GM21528 (cell line): ENCODE results near the gene PRICKLE2.

Experiments used
- ATAC-seq: cut with Tn5 transposase; IDR thresholded peaks from one replicate; pipeline ENCODE4 v1.9.1; 2021; ENCODE audit warnings: mild to moderate bottlenecking, moderate library complexity; ENCODE audit not compliant: unreplicated experiment, low FRiP score

The PRICKLE2 gene, protein sequence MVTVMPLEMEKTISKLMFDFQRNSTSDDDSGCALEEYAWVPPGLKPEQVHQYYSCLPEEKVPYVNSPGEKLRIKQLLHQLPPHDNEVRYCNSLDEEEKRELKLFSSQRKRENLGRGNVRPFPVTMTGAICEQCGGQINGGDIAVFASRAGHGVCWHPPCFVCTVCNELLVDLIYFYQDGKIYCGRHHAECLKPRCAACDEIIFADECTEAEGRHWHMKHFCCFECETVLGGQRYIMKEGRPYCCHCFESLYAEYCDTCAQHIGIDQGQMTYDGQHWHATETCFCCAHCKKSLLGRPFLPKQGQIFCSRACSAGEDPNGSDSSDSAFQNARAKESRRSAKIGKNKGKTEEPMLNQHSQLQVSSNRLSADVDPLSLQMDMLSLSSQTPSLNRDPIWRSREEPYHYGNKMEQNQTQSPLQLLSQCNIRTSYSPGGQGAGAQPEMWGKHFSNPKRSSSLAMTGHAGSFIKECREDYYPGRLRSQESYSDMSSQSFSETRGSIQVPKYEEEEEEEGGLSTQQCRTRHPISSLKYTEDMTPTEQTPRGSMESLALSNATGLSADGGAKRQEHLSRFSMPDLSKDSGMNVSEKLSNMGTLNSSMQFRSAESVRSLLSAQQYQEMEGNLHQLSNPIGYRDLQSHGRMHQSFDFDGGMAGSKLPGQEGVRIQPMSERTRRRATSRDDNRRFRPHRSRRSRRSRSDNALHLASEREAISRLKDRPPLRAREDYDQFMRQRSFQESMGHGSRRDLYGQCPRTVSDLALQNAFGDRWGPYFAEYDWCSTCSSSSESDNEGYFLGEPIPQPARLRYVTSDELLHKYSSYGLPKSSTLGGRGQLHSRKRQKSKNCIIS

DNA sequence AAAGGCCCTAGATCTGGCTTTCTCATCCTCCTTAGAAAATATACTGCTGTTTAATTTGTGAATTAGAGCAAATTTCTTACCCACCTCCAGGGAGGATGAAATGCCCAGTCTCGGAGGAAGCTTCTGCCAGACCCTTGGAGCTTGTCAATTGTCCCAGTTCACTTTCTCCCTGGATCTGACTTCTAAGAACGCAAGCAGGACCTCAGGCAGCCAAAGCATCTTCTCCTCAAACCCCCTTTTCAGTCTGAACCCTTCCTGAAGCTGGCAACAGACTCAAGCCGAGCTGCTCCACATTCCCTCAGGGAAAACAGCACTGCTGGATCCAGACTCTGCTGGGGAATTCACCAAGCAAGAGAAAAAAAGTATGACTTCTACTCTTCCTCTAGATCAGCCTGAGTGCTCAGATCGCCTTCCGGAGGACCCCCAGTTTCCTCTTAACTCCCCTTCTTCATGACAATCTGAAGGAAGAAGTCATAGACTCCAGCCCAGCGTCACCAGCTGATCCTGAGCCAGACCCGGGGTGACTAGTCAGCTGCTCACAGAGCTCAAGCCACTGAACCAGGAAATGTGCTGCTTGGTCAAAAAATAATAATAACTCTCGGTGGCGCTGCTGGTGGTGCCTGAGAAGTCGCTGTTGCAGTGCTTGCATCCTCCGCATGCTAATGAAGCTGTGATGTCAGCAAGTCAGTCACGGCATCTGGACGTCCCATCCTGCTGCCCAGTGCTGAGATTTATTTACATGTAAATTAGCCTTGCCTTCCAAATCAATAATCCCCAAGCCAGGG lies at the start of gene PRICKLE2:
PRICKLE2 (minus strand) TSS at position 641 of the 785 bp plus-strand sequence. CDS start 26,539 bp downstream, outside the sequence.
- peak; percentile 90 for ATAC-seq

DNA sequence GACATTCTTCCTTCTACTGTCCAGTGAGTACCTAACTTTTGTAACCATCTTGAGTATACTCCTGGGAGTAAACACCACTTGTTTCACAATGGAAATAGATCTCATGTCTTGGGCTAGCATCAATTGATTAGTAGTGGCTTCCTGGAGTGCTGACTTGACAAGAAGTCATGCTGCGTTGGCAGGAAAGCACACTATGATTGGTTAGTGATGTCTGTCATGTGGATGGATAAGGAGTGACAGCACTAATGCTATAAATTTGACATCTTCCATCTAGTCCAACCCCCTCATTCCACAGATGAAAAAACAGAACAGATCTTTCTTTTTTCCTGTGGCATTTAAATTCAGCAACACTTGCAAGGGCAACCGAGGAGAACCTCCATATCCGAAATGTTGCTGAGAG lies 47.6 kb upstream of the PRICKLE2 start:
- no peak for ATAC-seq

DNA sequence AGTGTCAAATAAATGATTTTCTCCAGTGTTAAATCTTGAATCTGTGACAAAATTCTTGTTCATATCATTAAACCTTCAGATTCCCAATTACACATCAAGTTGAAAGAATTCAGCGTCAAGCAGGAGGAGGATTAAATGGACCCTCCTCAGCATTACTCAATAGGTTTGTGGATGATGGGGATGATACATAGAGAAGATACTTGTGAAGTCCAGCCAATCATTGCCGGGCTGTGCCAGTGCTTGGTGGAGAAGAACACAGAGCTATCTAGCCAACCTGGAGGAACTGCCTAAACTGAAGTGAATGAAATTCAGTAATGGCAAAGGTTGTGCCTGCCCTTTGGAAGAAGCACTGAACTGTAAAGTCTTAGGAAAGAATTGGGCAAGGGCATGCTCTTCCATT lies 47.0 kb upstream of the PRICKLE2 start:
- no peak for ATAC-seq

- ATAC-seq, result no peak
These were observed 46.4 kb upstream of the PRICKLE2 start for GRCh38 chr3:64271631-64272030.

- no peak for ATAC-seq
These were observed 45.6 kb upstream of the PRICKLE2 start for GRCh38 chr3:64270866-64271260.

DNA sequence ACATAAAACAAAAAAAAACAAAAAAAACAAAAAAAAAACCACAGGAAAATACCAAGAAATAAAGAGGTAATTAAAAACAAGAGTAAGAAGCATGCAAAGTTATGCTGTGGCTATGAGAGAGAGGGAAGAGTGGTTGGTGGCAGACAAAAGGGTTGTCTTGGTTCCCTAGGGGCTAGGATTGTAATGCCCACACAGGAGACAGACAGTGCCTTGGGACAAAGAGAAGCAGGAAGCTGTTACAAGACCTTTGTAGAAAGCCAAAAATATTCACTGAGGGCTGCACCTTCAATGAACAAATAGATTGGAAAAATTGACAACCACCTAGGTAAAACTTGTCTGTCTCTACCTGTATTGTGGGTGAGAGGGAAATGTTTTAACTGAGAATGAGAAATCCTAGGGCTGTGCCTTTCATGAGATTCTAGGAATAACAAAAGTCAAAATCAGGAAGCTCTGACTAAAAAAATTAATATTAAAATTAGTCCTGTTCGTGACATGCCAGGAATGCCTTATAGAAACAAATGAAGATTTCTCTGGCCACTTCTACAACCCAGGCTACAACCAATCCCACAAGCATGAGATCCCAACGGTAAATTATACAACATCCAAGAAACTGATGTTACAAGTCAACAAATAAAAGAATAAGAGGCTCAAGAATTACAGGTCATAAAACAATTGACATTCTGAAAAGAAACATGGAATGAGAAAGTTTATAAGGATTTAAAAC lies 45.0 kb upstream of the PRICKLE2 start:
- no peak for ATAC-seq

DNA sequence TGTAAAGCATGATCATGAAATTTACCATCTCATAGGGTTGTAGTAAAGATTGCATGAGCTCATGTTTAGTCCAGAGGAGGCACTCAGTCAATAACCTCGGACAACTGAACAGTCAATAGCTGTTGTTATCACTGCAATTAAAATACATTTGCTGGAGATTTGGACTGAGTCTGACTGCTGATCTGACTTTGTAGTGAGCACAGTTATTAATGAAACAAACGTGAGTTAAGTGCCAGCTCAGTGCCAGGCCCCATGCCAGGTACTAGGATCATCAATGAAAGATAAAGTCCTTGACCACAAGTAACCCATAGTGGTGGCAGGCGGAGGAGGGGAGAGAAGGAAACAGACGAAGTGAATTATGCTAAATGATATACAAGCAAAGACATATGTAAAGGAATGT lies 43.7 kb upstream of the PRICKLE2 start:
- no peak for ATAC-seq

GRCh38 chr3:64267721-64268604 lies 42.7 kb upstream of the PRICKLE2 start:
- ATAC-seq, result no peak

DNA sequence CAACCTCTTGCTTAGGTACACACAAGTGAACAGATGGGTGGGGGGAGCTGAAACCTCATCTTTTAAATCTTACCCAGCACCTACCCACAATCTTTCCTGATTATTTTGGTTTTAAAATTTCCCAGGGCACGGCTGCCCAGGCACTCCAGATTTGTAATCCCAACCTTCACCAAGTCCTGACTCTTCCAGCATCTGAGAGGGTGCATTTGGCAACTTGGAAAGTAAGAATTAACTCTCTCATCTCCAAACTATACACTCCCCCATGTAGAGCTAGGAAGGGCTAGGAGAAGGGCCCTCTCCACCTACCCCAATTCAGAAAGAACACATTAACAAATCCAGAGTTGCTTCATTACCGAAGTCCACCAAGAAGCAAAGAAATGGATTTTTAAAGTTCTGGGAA lies 41.7 kb upstream of the PRICKLE2 start:
- ATAC-seq, result no peak

GRCh38 chr3:64266065-64266931 lies 41.0 kb upstream of the PRICKLE2 start:
- no peak for ATAC-seq

DNA sequence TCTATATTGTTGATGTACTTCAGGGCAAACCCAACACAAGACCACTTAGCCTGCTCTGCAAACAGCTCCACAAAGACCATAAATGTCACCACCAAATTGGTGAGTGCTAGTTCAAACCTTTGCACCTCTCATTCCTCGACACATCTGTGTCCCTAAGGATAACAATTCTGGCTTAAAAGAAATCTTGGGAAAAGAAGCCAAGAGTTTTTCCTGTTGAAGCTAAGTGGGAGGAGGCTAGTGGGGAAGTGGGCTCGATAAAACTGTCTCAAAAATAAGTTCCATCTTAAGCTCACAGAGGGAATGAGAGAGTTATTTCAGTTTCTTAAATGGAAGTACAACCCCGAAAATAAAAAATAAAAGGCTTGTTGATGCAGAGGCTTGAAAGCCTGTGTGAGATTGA lies 40.4 kb upstream of the PRICKLE2 start:
- no peak for ATAC-seq

DNA sequence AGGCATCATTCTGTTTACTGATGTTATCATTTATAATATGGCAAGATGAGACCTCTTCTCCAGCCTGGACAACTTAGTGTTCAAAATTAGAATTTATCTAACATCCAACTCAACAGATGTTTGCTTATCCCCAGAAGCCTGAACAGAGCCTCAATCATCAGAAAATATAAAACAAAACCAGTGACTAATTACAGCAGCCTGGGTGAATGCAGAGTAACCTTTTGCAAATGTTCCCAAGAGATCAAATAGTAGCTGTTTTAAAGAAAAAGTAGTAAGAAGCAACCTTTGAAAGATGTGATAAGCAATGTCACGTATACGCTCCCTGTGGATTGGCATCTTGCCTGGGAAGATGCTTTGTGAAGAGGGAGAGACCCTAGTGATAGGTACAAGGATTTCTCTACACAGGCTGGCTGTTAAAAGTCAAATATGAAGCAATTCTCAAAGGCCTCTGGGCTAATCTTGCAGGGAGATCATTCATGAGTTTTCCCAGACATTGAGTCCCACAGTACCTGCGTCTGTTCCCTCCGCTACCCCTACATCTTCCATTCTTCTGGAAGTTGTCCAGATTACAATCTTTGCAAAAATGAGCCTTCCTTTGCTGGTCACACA lies 39.3 kb upstream of the PRICKLE2 start:
- no peak for ATAC-seq

- ATAC-seq, result no peak
These were observed 37.4 kb upstream of the PRICKLE2 start for GRCh38 chr3:64262574-64263114.

DNA sequence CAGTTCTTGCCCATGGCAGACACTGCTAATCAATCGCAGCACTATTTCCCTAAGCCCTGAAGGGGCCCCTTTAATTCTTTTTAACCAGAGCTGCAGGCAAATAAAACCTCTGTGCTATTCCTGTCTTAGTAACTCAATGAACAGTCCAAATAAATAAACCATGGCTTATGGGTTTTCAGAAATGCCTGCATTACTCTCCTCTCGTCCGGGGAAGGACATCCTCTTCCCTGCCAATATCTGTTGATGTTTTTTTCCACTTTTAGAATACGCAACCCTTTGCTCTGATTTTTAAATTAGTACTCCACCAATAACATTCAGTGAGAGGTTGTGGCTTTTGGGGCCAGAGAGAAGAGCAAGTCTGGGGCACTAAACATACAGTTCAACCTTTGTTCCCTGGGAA lies 35.2 kb upstream of the PRICKLE2 start:
- no peak for ATAC-seq

DNA sequence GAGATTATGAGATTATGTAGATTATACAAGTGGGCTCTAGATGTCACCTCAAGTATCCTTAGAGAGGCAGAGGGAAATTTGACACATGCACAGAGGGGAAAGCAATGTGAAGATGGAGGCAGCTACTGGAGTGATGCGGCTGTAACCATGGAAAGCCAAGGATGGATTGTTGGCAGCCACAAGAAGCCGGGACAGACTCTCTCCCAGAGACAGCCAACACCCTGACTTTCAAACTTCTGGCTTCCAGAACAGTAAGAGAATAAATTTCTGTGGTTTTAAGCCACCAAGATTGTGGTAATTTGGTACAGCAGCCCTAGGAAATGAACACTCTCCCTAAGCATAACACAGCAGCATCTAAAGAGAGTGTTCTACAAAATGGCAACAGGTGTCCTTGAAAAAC lies 34.4 kb upstream of the PRICKLE2 start:
- ATAC-seq, result no peak

DNA sequence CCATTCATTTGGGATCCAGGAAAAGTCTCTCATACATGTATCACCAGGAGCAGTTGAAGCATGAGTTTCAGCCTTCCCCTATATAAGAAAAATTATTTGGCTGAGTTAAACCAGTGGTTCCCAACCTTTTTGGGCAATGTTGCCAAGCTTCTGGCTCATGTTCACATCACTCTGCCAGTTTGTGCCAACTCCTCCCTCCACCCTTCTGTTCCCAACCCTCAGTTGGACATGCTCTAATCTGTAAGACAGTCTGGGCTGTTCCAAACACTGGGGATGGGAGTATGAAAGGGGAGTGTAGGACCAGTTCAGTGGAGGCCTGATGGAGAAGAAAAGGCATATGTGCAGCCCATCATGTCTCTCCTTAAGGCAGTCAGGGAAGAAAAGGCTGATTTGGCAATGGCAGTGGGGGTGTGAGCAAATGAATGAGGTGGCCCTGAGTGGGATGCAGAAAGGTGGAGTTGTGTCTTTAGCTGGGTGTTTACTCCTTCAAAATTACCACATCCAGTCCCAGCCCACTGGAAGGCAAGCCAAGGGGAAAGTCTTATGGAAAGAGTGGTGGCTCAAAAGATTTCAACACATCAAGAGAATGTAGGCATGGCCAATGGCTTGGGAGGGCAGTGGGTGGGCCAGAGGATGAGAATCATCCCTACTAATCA lies 32.0 kb upstream of the PRICKLE2 start:
- ATAC-seq, result no peak

GRCh38 chr3:64255741-64256340 lies 30.6 kb upstream of the PRICKLE2 start:
- no peak for ATAC-seq
